ENCODE data around the gene TUBE1.

TUBE1 gene

DNA sequence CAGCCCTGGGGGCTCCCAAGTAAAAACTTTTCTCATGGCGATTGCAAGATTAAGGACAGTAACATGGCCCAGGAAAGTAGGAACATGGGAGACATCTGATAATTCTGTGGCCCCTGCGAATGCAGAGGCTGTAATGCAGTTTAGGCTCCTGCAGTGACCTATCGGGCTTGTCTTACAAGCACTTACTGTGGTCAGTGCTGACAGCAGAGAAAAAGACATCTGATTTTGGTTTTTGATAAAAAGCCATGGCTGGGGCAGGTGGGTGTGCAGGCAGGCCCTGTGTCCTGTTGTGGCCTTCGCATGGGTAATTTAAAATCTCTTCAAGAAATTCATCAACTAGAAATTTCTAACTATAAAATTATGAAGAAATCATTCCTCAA lies 52.7 kb downstream of the TUBE1 start:
- no peak for DNase-seq (ENCODE audit: low read depth in 2 of 2)

DNA sequence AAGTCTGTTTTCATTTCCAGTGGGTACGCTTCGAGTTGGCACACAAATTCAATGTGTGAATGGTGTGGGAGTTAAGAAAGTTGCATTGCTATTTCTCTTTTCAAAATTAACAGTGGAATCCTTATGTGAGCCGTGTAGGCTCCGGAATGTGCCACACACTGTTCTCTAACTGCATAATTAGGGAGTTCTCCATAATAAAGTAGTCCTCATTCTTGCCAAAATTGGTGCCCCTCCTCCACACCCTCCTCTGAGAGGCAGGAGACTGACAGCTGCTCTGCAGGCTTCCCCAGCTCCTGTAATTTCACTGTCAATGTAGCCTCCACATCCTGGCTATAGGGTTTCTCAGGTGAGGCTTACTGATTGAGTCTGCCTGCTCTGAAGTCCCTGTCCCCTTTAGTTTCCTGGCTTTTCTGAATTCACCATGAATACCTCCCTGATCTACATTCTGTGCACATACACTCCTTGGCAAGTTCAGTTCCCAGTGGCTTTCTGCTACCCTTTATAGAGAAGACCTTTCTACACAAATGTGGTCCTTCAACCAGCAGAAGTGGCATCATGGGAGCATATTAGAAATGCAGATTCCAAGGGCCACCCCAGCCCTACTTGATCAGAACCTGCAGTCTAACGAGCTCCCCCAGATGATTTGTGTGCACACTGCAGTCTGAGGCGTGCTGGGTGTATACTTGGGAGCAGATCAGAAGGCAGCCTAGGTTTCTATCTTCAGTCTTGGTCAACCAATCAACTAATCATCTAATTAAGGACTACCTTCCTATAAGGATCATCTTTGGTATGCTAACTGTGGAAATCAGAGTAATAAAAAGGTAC lies 53.3 kb downstream of the TUBE1 start:
- DNase-seq (ENCODE audit: low read depth in 2 of 2): no peak

DNA sequence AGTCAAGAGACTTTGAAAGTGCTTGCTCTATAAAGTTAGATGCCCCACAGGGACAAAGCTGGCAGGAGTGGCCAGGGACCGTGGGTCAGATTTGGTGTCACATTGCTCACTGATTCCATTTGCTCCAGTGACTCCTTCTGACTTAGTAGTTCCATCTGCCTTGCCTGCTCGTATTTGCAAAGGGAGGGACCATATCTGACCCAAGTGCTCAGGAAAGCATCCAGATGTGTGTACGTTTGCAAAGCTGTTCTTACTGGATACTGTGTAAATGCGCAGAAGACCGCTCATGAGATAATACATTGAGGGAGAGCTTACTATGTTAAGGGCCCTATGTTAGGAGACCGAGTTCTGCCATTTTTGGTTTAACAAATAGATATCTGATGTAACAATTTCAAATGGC lies 54.6 kb downstream of the TUBE1 start:
- DNase-seq (ENCODE audit: low read depth in 2 of 2): no peak

GRCh38 chr6:112031960-112032359 lies 55.3 kb downstream of the TUBE1 start:
- DNase-seq (ENCODE audit: low read depth in 2 of 2): no peak

- DNase-seq (ENCODE audit: low read depth in 2 of 2): no peak
Measured at GRCh38 chr6:112030961-112031660, 56.2 kb downstream of the TUBE1 start.

GRCh38 chr6:112030206-112030960 lies 56.9 kb downstream of the TUBE1 start:
- DNase-seq (ENCODE audit: low read depth in 2 of 2): no peak

DNA sequence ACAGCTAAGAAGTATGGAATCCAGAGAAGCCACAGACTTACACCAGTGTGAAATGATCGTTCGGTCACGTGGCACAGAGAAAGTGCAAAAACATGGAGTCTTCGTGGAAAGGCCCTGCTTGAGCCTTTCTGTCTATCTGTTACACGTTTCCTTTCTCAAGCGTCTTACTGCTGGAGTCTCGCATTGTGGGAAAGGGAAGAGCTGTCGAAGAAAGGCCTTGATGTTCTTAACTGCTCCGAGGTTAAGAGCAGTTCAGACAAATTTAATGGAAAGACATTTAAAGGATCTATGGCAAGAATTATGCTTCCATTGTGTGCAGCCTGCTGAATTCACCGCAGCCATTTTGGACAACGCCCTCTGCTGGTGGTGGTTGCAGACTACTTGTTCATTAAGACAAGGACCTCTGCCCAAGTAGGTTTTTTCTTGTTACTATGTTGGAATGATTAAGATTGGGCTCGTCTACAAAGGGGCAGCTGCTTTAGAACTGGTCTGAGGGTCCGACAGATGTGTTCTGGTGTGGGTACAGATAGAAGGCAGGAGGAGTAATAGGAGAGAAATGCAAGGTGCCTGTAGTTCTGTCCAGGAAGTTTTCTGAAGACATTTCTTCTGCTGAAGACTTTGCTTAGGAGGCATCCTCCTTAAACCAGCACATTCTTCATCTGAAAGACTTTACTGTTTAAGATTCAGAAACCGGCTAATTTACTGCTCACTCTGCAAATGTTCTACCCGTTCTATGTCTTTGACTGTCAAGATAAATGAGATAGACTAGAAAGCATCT lies 58.0 kb downstream of the TUBE1 start:
- peak; percentile 58 to 67 for DNase-seq (ENCODE audit: low read depth in 2 of 2)

GRCh38 chr6:112027942-112028674 lies 59.2 kb downstream of the TUBE1 start:
- DNase-seq (ENCODE audit: low read depth in 2 of 2): peak in 1 of 2 donors; percentile 23

GRCh38 chr6:112026933-112027332 lies 60.3 kb downstream of the TUBE1 start:
- no peak for DNase-seq (ENCODE audit: low read depth in 2 of 2)

DNA sequence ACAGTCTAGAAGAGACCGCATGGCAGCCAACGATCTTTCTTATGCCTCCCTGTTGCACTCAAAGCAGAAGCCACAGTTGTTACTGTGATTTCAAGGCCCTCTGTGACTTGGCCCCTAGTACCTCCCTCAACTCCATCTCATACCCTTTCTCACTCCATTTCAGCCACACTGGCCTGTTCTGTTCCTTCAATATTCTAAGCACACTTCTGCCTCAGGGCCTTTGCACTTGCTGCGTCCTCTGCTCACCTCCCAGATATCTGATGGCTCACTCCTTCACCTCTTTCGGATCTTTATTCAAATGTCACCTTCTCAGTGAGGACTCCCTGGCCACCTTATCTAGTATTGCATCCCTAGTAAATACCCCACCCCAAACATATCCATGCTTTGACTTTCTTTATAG lies 62.8 kb downstream of the TUBE1 start:
- no peak for DNase-seq (ENCODE audit: low read depth in 2 of 2)

GRCh38 chr6:112022749-112023148 lies 64.5 kb downstream of the TUBE1 start:
- no peak for DNase-seq (ENCODE audit: low read depth in 2 of 2)

- DNase-seq (ENCODE audit: low read depth in 2 of 2): no peak
Measured at GRCh38 chr6:112021691-112022310, 65.5 kb downstream of the TUBE1 start.
